Ishikawa (cell line): ENCODE results near the gene SLC16A3.

Experiments used
- CEBPB ChIP-seq: IDR thresholded peaks from 2 replicates; pipeline ENCODE4 v1.6.1; 2012
- EP300 ChIP-seq: IDR thresholded peaks from 2 replicates; pipeline ENCODE4 v1.6.1; 2012; ENCODE audit warnings: borderline replicate concordance
- FOXM1 ChIP-seq: IDR thresholded peaks from 2 replicates; pipeline ENCODE4 v1.6.1; 2012; ENCODE audit warnings: low read depth, borderline replicate concordance
- MAX ChIP-seq: IDR thresholded peaks from 2 replicates; pipeline ENCODE4 v1.6.1; 2012
- RAD21 ChIP-seq: IDR thresholded peaks from 2 replicates; pipeline ENCODE4 v1.6.1; 2012; ENCODE audit warnings: low read depth
- REST ChIP-seq: IDR thresholded peaks from 2 replicates; pipeline ENCODE4 v1.6.1; 2012; ENCODE audit warnings: low read depth, mild to moderate bottlenecking
- TCF12 ChIP-seq: IDR thresholded peaks from 2 replicates; pipeline ENCODE4 v1.6.1; 2012; ENCODE audit warnings: low read depth
- TEAD4 ChIP-seq: IDR thresholded peaks from 2 replicates; pipeline ENCODE4 v1.6.1; 2012
- ZBTB7A ChIP-seq: IDR thresholded peaks from 2 replicates; pipeline ENCODE4 v1.6.1; 2012; ENCODE audit warnings: low read depth
- TF ChIP-seq, protein P1 (sequence below): IDR thresholded peaks from 2 replicates; pipeline ENCODE4 v1.6.1; 2012

DNA sequence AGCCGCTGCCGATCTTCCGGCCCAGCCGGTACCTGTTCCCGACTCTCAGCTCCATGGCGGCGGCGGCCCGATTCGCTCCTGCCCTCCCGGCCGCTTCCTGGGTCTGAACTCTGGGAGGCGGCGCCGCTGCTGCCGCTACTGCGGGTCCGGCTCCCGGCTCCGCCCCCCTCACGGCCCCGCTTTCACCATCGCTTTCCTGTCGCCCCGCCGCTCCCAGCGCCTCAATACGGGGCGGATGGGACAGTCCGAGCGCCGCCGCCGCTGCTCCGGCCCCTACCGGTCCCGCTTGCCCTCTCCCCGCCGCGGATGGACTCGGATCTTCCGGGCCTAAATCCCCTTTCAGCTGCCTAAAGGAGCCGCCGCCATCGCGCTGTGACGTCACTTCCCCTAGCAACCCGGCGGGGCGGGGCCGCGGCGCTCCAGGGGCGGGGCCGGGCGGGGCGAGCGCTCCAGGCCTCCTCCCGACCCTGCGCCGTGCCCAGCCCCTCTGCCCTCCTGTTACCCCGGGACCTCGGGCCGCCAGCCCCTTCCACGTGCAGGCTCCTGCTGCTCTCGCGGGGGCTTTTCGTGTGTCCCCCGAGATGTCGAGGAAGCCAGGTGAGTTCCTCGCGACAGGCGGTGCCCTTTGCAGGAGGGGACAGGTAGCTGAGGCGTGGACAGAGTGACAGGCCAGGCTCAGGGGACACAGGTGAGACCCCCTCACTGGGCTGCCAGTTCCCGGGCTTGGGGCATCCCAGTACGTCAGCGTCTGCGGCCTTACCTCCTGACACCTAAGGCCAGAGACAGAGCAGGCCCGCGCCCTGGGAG is 44.7 kb downstream of the SLC16A3 start, which contains the start of gene CSNK1D:
- TF ChIP-seq TEAD4 (no peak; the same call in 1 of the 2 replicates), REST (no peak), RAD21 (no peak), ZBTB7A (peak; percentile 91), MAX (peak; percentile 69), TCF12 (peak; percentile 61; the same call in 1 of the 2 replicates), FOXM1 (no peak), CEBPB (no peak), EP300 (peak; percentile 70; the same call in 1 of the 2 replicates)
- TF ChIP-seq, protein P1, sequence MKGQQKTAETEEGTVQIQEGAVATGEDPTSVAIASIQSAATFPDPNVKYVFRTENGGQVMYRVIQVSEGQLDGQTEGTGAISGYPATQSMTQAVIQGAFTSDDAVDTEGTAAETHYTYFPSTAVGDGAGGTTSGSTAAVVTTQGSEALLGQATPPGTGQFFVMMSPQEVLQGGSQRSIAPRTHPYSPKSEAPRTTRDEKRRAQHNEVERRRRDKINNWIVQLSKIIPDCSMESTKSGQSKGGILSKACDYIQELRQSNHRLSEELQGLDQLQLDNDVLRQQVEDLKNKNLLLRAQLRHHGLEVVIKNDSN, result no peak
